GM23338 (cell line): Measurements from ENCODE around the gene MYO18B. TPM values are rescaled to one million over a fixed set of nuclear protein-coding genes. Genes with fewer than 3 reads are reported as not detected.

Experiments
- ATAC-seq: fragments of 200-7000 bp; cut with Tn5 transposase; 3 replicates; pipeline ENCODE4 v1.9.1; 2020
- DNase-seq: peaks from one replicate; pipeline ENCODE4 v3.0.0-alpha.2; 2015; ENCODE audit warnings: low spot score
- H2AFZ ChIP-seq: fragments of 200-600 bp; sonication (generic); 2 replicates; pipeline ENCODE4 v1.8.0; 2016; ENCODE audit warnings: antibody characterized with exemption, mild to moderate bottlenecking, moderate library complexity
- H3F3A ChIP-seq: fragments of 200-600 bp; sonication (generic); replicated peaks from 2 replicates; pipeline ENCODE4 v1.8.0; 2017; ENCODE audit warnings: antibody characterized with exemption, mixed run types, low read depth
- H3K27ac ChIP-seq: fragments of 200-600 bp; sonication (generic); 2 replicates; pipeline ENCODE4 v1.6.1; 2016; ENCODE audit warnings: low read depth
- H3K27me3 ChIP-seq: fragments of 200-600 bp; sonication (generic); 2 replicates; pipeline ENCODE4 v1.8.0; 2016; ENCODE audit warnings: mild to moderate bottlenecking, mixed run types, moderate library complexity; ENCODE audit not compliant: insufficient read depth
- H3K36me3 ChIP-seq: fragments of 200-600 bp; sonication (generic); 2 replicates; pipeline ENCODE4 v1.8.0; 2016; ENCODE audit warnings: mild to moderate bottlenecking; ENCODE audit not compliant: insufficient read depth
- H3K4me1 ChIP-seq: fragments of 200-600 bp; sonication (generic); 2 replicates; pipeline ENCODE4 v1.8.0; 2016; ENCODE audit warnings: mild to moderate bottlenecking, moderate library complexity; ENCODE audit not compliant: insufficient read depth
- H3K4me2 ChIP-seq: fragments of 200-600 bp; sonication (generic); 2 replicates; pipeline ENCODE4 v1.7.1; 2017; ENCODE audit warnings: mixed run types
- H3K4me3 ChIP-seq: fragments of 200-600 bp; sonication (generic); 2 replicates; pipeline ENCODE4 v1.6.1; 2016; ENCODE audit warnings: mixed run types
- H3K79me2 ChIP-seq: fragments of 200-600 bp; sonication (generic); replicated peaks from 2 replicates; pipeline ENCODE4 v1.8.0; 2017; ENCODE audit warnings: mild to moderate bottlenecking; ENCODE audit not compliant: insufficient read depth
- H3K9me2 ChIP-seq: fragments of 200-600 bp; sonication (generic); 2 replicates; pipeline ENCODE4 v1.8.0; 2017; ENCODE audit not compliant: insufficient read depth
- H4K20me1 ChIP-seq: fragments of 200-600 bp; sonication (generic); replicated peaks from 2 replicates; pipeline ENCODE4 v1.8.0; 2017; ENCODE audit warnings: mild to moderate bottlenecking; ENCODE audit not compliant: insufficient read depth
- H3K27ac Mint-ChIP-seq: 2 replicates; pipeline ENCODE4 v1.8.0; 2020; ENCODE audit warnings: inconsistent platforms, mild to moderate bottlenecking, moderate library complexity, mixed read lengths
- H3K27me3 Mint-ChIP-seq: 3 replicates; pipeline ENCODE4 v1.8.0; 2022; ENCODE audit warnings: low read depth, mild to moderate bottlenecking, moderate library complexity, mixed read lengths, inconsistent platforms; ENCODE audit not compliant: insufficient read depth, poor library complexity
- H3K36me3 Mint-ChIP-seq: 3 replicates; pipeline ENCODE4 v1.8.0; 2021; ENCODE audit warnings: low read depth, mild to moderate bottlenecking, inconsistent platforms, moderate library complexity, mixed read lengths
- H3K4me1 Mint-ChIP-seq: 3 replicates; pipeline ENCODE4 v1.8.0; 2020; ENCODE audit warnings: mild to moderate bottlenecking, inconsistent platforms, mixed read lengths
- H3K4me3 Mint-ChIP-seq: 3 replicates; pipeline ENCODE4 v1.8.0; 2021; ENCODE audit warnings: moderate library complexity, mild to moderate bottlenecking, inconsistent platforms, mixed read lengths
- H3K9me3 Mint-ChIP-seq: 3 replicates; pipeline ENCODE4 v1.8.0; 2020; ENCODE audit warnings: moderate library complexity, mild to moderate bottlenecking, inconsistent platforms, mixed read lengths
- CREB1 ChIP-seq: fragments of 250-450 bp; sonication (Bioruptor Pico); IDR thresholded peaks from 2 replicates; pipeline ENCODE4 v1.5.0; 2020; ENCODE audit warnings: low read depth, mild to moderate bottlenecking, moderate library complexity
- CTCF ChIP-seq, 2 experiments: fragments of 200-600 bp in 1 of 2; sonication (generic) in 1 of 2; conservative IDR thresholded peaks; 2 replicates each; pipeline versions ENCODE4 v1.5.1 to v1.6.1; 2016 to 2017; ENCODE audit warnings: antibody characterized with exemption in 2 of 2, low read depth in 2 of 2, mild to moderate bottlenecking in 2 of 2, moderate library complexity in 1 of 2
- ETS1 ChIP-seq: IDR thresholded peaks from 2 replicates; pipeline ENCODE4 v1.6.1; 2016; ENCODE audit warnings: antibody characterized with exemption
- EZH2 ChIP-seq: fragments of 200-600 bp; sonication (generic); IDR thresholded peaks from one replicate; pipeline ENCODE4 v1.8.0; 2017; ENCODE audit warnings: antibody characterized with exemption, mild to moderate bottlenecking, low read depth; ENCODE audit not compliant: unreplicated experiment
- EZH2phosphoT487 ChIP-seq: fragments of 200-600 bp; sonication (generic); IDR thresholded peaks from one replicate; pipeline ENCODE4 v1.8.1; 2018; ENCODE audit warnings: antibody characterized with exemption; ENCODE audit not compliant: unreplicated experiment
- JUNB ChIP-seq: IDR thresholded peaks from one replicate; pipeline ENCODE4 v1.6.1; 2016; ENCODE audit warnings: antibody characterized with exemption; ENCODE audit not compliant: unreplicated experiment
- NANOG ChIP-seq: IDR thresholded peaks from 2 replicates; pipeline ENCODE4 v1.6.1; 2016; ENCODE audit warnings: antibody characterized with exemption, borderline replicate concordance
- POLR2AphosphoS5 ChIP-seq: IDR thresholded peaks from 2 replicates; pipeline ENCODE4 v1.6.1; 2016; ENCODE audit warnings: antibody characterized with exemption, low read depth
- REST ChIP-seq: IDR thresholded peaks from one replicate; pipeline ENCODE4 v1.6.1; 2018; ENCODE audit warnings: antibody characterized with exemption; ENCODE audit not compliant: unreplicated experiment
- STAT1 ChIP-seq: IDR thresholded peaks from one replicate; pipeline ENCODE4 v1.6.1; 2016; ENCODE audit warnings: antibody characterized with exemption; ENCODE audit not compliant: unreplicated experiment
- ZNF114 ChIP-seq: fragments of 250-450 bp; sonication (Bioruptor Pico); IDR thresholded peaks from 2 replicates; pipeline ENCODE4 v1.5.0; 2020; ENCODE audit warnings: mild to moderate bottlenecking, moderate library complexity
- polyA plus RNA-seq: library from polyadenylated mRNA; unstranded; fragments of >200 nt; fragmentation: Nextera tagmentation; extraction: Ambion mirVana; gene quantifications from 2 replicates; pipeline ENCODE4 v1.2.1, GENCODE V29; 2016
- total RNA-seq: library from RNA; depleted of rRNA; stranded (reverse); fragments of >200 nt; shearing (Covaris generic); gene quantifications from 2 replicates; pipeline ENCODE4 v1.2.3, GENCODE V29; 2014
- TF ChIP-seq, protein P1 (sequence below): fragments of 250-450 bp; sonication (Bioruptor Pico); IDR thresholded peaks from 2 replicates; pipeline ENCODE4 v1.5.0; 2020; ENCODE audit warnings: mild to moderate bottlenecking, moderate library complexity

The MYO18B gene
- total and polyA plus RNA-seq, 2 experiments from 2014 or later: 0.36 to 0.45 TPM

DNA sequence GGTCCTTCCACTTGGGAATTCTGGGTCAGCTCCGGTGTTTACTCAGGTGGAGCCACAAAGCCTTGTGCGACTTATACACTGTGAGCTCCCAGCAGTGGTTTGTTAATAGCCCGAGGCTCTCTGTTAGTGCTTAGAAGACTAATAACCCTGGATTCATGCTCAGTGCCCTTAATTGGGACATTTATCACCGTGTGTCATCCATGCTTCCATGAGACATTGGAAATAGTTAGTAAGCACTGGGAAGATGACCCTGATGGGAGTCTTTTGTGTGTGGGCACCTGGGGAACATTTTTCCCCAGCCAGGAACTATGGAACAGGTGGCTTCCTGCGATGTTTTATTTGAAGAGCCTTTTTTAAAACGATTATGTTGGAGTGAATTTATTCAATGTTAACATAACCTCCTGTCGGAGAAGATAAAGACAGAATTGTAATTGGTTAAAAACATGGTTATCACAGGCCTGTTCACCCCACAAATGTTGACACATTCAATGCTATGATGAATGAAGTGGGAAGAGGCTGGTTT is 188.9 kb downstream of the MYO18B start:
- H3K27ac Mint-ChIP-seq: no peak overlapping the region
- peaks cover 10% of the 10 kb centered on the region; the same call in 2 of the 3 replicates for H3K9me3 Mint-ChIP-seq
- no peaks in the 10 kb centered on the region for H4K20me1 ChIP-seq
- peaks cover 6% of the 10 kb centered on the region; the same call in 1 of the 2 replicates for H3K27me3 ChIP-seq
- H3K36me3 ChIP-seq: no peaks in the 10 kb centered on the region
- no peak overlapping the region for H3K4me3 Mint-ChIP-seq
- H3K4me1 ChIP-seq: peaks cover 52% of the 10 kb centered on the region
- no peak overlapping the region for H3K27ac ChIP-seq
- no peak overlapping the region for H3K4me2 ChIP-seq
- no peak overlapping the region for H3K4me3 ChIP-seq
- no peaks in the 10 kb centered on the region for H3F3A ChIP-seq
- H3K9me2 ChIP-seq: no peaks in the 10 kb centered on the region
- ATAC-seq (no peak), DNase-seq (no peak)
- H3K36me3 Mint-ChIP-seq: peaks cover 5% of the 10 kb centered on the region; the same call in 2 of the 3 replicates
- TF ChIP-seq EZH2 (no peak), STAT1 (no peak), JUNB (no peak), POLR2AphosphoS5 (no peak), CREB1 (CRISPR knock-in tag) (no peak), NANOG (no peak), EZH2phosphoT487 (no peak), ZNF114 (no peak), REST (no peak), CTCF (conservative IDR thresholded peaks at IDR 0.05; ENCODE audit: low read depth in 2 of 2) (no peak), ETS1 (no peak)
- TF ChIP-seq, protein P1, sequence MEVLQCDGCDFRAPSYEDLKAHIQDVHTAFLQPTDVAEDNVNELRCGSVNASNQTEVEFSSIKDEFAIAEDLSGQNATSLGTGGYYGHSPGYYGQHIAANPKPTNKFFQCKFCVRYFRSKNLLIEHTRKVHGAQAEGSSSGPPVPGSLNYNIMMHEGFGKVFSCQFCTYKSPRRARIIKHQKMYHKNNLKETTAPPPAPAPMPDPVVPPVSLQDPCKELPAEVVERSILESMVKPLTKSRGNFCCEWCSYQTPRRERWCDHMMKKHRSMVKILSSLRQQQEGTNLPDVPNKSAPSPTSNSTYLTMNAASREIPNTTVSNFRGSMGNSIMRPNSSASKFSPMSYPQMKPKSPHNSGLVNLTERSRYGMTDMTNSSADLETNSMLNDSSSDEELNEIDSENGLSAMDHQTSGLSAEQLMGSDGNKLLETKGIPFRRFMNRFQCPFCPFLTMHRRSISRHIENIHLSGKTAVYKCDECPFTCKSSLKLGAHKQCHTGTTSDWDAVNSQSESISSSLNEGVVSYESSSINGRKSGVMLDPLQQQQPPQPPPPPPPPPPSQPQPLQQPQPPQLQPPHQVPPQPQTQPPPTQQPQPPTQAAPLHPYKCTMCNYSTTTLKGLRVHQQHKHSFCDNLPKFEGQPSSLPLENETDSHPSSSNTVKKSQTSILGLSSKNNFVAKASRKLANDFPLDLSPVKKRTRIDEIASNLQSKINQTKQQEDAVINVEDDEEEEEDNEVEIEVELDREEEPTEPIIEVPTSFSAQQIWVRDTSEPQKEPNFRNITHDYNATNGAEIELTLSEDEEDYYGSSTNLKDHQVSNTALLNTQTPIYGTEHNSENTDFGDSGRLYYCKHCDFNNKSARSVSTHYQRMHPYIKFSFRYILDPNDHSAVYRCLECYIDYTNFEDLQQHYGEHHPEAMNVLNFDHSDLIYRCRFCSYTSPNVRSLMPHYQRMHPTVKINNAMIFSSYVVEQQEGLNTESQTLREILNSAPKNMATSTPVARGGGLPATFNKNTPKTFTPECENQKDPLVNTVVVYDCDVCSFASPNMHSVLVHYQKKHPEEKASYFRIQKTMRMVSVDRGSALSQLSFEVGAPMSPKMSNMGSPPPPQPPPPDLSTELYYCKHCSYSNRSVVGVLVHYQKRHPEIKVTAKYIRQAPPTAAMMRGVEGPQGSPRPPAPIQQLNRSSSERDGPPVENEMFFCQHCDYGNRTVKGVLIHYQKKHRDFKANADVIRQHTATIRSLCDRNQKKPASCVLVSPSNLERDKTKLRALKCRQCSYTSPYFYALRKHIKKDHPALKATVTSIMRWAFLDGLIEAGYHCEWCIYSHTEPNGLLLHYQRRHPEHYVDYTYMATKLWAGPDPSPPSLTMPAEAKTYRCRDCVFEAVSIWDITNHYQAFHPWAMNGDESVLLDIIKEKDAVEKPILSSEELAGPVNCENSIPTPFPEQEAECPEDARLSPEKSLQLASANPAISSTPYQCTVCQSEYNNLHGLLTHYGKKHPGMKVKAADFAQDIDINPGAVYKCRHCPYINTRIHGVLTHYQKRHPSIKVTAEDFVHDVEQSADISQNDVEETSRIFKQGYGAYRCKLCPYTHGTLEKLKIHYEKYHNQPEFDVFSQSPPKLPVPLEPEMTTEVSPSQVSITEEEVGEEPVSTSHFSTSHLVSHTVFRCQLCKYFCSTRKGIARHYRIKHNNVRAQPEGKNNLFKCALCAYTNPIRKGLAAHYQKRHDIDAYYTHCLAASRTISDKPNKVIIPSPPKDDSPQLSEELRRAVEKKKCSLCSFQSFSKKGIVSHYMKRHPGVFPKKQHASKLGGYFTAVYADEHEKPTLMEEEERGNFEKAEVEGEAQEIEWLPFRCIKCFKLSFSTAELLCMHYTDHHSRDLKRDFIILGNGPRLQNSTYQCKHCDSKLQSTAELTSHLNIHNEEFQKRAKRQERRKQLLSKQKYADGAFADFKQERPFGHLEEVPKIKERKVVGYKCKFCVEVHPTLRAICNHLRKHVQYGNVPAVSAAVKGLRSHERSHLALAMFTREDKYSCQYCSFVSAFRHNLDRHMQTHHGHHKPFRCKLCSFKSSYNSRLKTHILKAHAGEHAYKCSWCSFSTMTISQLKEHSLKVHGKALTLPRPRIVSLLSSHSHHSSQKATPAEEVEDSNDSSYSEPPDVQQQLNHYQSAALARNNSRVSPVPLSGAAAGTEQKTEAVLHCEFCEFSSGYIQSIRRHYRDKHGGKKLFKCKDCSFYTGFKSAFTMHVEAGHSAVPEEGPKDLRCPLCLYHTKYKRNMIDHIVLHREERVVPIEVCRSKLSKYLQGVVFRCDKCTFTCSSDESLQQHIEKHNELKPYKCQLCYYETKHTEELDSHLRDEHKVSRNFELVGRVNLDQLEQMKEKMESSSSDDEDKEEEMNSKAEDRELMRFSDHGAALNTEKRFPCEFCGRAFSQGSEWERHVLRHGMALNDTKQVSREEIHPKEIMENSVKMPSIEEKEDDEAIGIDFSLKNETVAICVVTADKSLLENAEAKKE (CRISPR knock-in tag): no peak
- H3K79me2 ChIP-seq: no peaks in the 10 kb centered on the region
- peaks cover 69% of the 10 kb centered on the region for H3K4me1 Mint-ChIP-seq
- H3K27me3 Mint-ChIP-seq: peaks cover 26% of the 10 kb centered on the region
- no peak overlapping the region for H2AFZ ChIP-seq
